OCI-LY7 (cell line): ENCODE measurements around the gene YPEL3.

Experiments
- CTCF ChIP-seq: fragments of 200-600 bp; sonication (generic); conservative IDR thresholded peaks from 2 replicates; pipeline ENCODE4 v1.5.1; 2014; ENCODE audit warnings: mild to moderate bottlenecking, antibody characterized with exemption, low read length, moderate library complexity, mixed read lengths
- EZH2phosphoT487 ChIP-seq: fragments of 200-600 bp; sonication (generic); IDR thresholded peaks from 2 replicates; pipeline ENCODE4 v1.6.1; 2018; ENCODE audit warnings: low read depth, borderline replicate concordance, mild to moderate bottlenecking, mixed run types, antibody characterized with exemption, low read length, moderate library complexity, mixed read lengths

GRCh38 chr16:30088237-30088831, 7.7 kb downstream of the YPEL3 start:
- TF ChIP-seq CTCF = no peak
- no peak for TF ChIP-seq EZH2phosphoT487
